ENCODE measurements around the gene PTPMT1.
"Not testable (repeated sequence)": the region's sequence is repeated elsewhere in the genome, so short reads cannot be mapped to it uniquely, and the experiment has no call there.

PTPMT1 gene

DNA sequence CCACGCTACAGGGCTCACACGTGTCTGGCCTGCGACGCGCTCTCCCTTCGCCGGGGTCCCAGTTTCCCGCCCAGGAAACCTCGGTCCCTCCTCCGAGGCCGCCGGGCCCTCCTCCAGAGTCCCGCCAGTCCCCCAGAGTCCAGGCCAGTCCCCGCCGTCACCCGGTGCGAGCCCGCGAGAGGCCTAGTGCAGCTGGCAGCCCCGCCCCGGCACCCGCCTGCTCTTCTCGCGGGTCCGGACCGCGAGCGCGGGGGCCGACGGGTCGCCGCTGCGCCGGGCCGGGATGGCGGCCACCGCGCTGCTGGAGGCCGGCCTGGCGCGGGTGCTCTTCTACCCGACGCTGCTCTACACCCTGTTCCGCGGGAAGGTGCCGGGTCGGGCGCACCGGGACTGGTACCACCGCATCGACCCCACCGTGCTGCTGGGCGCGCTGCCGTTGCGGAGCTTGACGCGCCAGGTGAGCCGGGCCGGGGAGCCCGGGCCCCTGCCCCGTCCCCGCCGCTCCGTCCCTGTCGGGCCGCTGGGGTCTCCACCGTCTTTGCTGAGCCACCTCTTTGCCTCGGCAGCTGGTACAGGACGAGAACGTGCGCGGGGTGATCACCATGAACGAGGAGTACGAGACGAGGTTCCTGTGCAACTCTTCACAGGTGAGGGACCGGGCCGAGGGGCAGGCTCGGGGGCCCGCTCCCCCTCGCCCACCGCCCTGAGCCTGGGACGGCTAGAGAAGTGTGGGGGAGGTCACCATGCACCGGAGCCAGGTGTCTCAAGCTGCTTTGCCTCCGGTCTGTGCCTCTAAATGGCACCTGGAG is at the start of gene PTPMT1:
Gene PTPMT1, plus strand, starts transcription at position 260 of the 809 bp plus-strand sequence. Its CDS starts 24 bp downstream, at position 284.
- FAIRE-seq (no peak), DNase-seq (ENCODE audit: insufficient read length, low spot score) (peak; percentile 72)

DNA sequence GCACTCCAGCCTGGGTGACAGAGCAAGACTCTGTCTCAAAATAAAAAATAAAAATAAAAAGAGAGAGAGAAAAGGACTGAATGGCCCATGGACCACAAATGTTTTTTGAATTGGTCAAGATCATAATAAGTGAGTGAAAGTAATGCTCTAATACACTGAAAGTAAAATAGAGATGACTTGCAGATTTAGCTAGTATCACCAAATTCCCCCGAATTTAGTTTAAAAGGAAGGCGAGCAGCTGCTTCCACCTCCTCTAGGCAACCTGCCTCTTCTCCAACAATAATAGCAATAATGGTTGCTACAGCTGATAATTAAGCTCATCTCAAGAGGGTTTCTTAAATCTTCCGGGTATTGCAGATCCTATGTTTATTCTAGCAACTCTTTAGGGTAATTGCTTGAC is 49.2 kb upstream of the PTPMT1 start:
- no peak for DNase-seq (ENCODE audit: insufficient read length, low spot score)
- no peak for FAIRE-seq

DNA sequence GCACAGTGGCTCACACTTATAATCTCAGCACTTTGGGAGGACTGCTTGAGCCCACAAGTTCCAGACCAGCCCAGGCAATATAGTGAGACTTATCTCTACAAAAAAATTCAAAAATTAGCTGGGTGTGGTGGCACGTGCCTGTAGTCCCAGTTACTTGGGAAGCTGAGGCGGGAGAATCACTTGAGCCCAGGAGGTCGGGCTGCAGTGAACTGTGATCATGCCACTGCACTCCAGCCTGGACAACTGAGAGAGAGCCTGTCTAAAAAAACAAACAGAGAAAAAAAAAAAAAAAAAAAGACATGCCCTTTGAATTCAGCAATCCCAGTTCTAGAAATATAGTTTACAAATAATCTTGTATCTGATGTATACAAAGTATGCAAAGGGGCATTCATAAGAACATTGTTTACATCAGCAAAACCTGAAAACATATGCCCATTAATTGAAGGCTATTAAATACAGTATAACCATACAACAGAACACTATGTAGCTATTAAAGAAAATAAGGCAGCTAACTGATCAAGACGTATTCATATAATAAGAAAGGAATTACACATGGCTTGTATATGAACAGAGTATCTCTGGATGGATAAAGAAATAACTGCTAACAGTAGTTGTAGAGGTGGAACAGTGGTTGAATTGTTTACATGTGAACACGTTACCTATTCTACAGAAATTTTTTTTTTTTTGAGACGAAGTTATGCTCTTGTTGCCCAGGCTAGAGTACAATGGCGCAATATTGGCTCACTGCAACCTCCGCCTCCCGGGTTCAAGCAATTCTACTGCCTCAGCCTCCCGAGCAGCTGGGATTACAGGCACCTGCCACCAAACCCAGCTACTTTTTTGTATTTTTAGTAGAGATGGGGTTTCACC is 48.2 kb upstream of the PTPMT1 start:
- DNase-seq (ENCODE audit: insufficient read length, low spot score) (no peak), FAIRE-seq (no peak)

DNA sequence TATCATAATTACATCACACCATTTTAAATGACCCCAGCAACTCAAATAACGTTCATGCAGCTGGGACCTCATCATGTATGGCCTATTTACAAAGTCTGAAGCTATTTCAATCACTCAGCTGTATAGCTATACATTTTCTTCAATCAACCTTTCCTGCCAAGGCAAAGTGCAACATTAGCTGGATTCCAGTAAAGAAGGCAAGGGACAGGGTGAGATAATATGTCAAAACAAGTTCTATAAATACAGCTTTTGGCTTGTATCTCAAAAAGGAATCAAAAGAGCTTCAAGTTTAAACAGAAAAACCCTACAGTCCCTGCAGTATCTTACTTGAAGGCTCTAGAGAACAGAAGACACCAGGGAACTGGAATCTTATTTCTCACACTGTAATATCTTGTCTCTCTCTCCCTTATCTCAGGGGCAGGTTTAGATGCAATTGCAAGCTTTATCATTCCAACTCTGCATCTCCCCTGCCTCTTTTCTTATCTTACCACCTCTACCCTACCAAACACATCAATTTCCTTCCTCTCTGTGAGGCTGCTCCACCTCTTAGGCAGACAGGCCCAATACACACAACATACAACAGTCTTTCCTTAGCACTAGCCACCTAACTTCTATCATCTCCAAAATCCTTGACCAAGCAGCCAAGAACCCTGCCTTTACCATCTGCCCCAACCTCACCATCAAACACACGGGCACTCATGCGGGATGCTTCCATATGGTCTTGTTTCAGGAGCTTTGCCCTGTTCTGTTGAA is 47.0 kb upstream of the PTPMT1 start:
- DNase-seq (ENCODE audit: insufficient read length, low spot score) (no peak), FAIRE-seq (no peak)

DNA sequence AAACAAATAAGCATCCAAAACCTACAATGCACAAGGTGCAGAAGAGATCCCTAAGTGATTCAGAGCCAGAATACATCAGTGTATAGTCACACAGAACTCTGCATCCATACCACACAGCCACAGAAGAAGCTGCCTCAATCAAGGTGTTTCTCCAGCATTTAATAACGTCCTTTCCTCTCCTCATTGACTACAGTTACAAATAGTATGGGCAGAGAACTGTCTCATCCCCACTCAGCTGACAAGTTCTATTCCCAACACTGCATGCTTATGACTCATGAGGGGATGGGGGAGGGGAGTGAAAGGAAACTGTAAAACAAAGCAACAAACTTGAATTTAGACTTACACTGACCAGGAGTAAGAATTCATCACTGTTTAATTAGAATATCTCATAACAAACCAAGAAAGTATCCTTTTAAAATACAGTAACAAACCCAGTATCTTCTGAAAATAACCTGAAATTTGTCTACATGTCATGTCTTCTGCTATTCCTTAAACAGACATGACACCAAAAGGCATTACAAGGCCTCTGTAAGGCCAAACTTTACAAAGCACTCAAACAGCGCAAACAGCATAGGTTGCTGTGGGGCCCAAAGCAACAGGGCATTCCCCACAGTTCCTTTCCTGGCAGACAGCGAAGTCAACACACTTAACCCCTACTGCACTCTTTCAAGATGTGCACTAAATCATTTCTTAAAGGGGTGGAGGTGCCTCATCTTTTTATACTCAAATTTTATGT is 41.7 kb upstream of the PTPMT1 start:
- FAIRE-seq (no peak), DNase-seq (ENCODE audit: insufficient read length, low spot score) (peak; percentile 71)

DNA sequence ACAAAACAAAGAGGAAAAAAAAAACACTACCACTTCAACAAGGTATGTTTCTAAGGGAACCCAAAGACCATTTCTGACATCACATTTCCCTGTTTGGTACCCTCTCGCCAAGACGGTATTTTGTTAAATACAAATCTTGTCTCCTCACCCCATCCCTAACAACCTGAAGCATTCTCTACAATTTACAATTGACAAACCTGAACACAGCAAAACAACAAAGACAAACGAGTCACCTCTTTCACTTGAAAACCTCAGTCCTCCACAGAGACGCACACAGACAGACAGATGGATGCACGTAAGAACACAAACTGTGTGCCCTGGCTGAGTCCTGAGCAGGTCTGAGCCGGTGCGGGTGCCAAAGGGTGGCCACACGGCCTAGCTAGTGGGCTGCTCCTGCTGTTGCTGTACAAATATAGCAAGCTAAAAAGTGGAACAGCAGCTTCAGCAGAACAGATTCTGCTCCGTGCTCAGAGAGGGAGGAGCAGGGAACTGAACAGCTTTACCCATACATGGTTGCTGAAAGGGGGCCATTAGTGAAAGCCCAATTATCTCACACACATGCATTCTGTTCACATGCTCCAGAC is 41.0 kb upstream of the PTPMT1 start:
- DNase-seq (ENCODE audit: insufficient read length, low spot score), result no peak
- no peak for FAIRE-seq

DNA sequence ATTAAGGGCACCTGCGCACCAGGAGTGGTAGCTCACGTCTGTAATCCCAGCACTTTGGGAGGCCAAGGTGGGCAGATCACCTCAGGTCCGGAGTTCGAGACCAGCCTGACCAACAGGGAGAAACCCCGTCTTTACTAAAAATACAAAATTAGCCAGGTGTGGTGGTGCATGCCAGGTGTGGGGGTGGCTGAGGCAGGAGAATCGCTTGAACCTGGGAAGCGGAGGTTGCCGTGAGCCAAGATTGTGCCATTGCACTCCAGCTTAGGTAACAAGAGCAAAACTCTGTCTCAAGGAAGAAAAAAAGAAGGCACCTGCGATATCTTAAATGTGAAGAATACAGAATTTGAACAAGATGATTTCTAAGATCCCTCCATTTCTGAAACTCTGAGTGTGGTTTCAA is 39.4 kb upstream of the PTPMT1 start:
- FAIRE-seq; DNase-seq (ENCODE audit: insufficient read length, low spot score): not testable (repeated sequence)

GRCh38 chr11:47527186-47527585 is 38.2 kb upstream of the PTPMT1 start:
- DNase-seq (ENCODE audit: insufficient read length, low spot score), result no peak
- no peak for FAIRE-seq

GRCh38 chr11:47529951-47530350 is 35.4 kb upstream of the PTPMT1 start:
- FAIRE-seq, result no peak
- no peak for DNase-seq (ENCODE audit: insufficient read length, low spot score)

DNA sequence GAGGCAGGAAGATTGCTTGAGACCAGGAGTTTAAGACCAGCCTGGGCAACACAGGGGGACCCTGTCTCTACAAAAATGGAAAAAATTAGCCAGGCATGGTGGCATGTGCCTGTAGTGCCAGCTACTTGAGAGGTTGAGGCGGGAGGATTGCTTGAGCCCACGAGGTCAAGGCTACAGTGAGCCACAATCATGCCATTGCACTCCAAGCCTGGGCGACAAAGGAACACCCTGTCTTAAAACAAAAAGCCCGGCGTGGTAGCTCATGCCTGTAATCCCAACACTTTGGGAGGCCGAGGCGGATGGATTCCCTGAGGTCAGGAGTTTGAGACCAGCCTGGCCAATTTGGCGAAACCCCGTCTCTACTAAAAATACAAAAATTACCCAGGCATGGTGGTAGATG is 34.7 kb upstream of the PTPMT1 start:
- not testable (repeated sequence) for DNase-seq (ENCODE audit: insufficient read length, low spot score); FAIRE-seq

GRCh38 chr11:47531666-47532065 is 33.7 kb upstream of the PTPMT1 start:
- FAIRE-seq (no peak), DNase-seq (ENCODE audit: insufficient read length, low spot score) (no peak)

DNA sequence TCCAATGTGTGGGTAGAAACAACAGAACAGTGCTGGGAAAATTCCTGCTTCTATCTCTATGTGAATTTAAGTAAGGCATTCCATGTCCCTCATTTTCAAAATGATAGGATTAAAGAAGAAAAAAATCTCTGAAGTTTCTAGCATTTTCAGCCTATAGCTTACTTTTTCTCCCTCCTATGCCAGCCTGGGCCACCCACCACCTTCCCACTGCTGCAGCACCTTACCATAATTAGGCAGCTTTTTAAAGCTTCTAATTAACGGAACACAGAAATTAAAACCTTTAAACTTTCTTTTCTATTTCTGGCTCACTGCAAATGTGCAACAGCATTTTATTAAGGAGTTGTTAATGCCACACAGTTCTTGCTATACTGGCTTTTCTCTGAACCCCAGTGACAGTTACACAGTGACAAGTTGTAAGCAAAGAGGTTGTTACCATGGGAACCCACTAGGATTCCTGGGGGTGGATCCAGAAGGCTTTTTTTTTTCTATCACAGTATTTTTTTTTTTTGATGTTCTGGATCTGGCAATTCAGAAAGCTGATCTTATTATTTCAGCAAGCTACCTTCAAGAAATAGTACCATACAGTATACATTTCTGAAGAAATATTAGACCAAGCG is 32.7 kb upstream of the PTPMT1 start:
- FAIRE-seq (no peak), DNase-seq (ENCODE audit: insufficient read length, low spot score) (no peak)

GRCh38 chr11:47533690-47534151 is 31.7 kb upstream of the PTPMT1 start:
- DNase-seq (ENCODE audit: insufficient read length, low spot score) (no peak), FAIRE-seq (no peak)

DNA sequence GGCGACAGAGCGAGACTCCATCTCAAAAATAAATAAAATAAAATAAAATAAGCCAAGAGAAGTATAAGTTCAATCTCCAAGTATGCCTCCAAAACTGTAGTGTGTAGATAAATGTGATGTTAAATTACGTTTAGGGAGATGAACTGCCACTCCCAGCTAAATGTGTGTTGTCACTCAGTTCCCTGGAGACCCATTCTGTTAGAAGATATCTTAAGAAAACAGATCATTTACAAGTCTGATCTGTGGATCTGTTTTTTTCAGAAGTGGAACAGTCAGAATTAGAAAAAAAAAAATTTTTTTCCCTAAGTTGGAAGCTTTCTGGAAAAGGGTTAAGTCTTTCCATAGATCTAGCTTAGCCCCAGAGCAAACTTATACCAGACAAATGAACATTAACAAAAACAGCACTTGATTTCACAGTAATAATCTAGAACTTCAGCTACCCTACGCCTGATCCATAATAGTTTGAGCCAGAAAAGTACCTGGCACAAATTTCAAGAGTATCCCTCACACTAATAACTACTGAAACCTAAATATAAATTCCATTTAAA is 30.6 kb upstream of the PTPMT1 start:
- no peak for FAIRE-seq
- no peak for DNase-seq (ENCODE audit: insufficient read length, low spot score)

- FAIRE-seq (no peak), DNase-seq (ENCODE audit: insufficient read length, low spot score) (no peak)
These were observed 28.5 kb upstream of the PTPMT1 start for GRCh38 chr11:47536915-47537314.

DNA sequence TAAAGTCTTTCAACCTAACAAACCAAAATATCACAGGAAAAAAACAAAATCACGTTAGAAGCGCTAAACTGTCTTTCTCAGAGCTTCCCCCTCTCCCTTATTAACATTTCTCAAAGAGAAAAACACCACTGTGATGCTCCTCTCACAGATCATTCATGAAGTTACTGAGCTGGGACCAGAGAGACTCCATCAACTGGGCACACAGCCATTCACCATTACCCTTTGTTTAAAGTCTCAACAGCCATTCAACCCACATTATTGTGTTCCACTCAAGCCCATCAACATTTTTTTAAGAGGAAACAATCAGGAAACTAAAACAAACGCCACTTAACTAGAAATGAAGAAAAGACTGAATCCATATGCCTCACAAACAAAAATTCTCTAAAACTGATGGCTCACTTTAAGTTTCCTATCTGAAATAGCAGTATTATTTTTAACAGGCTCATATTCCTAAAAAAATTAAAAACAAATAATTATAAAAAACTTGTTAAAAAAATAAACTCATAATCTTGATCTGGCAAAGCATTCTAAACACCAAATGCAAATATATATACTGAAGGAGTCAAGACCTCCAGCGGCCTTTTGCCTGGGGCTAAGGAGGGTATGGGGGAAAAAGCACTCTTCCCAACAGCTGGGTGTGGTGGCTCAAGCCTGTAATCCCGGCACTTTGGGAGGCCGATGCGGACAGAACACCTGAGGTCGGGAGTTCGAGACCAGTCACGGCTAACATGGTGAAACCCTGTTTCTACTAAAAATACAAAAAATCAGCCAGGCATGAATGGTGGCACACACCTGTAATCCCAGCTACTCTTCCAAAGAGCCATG is 26.4 kb upstream of the PTPMT1 start:
- DNase-seq (ENCODE audit: insufficient read length, low spot score) (no peak), FAIRE-seq (no peak)

- DNase-seq (ENCODE audit: insufficient read length, low spot score) (no peak), FAIRE-seq (no peak)
These were observed 25.7 kb upstream of the PTPMT1 start for GRCh38 chr11:47539681-47540039.

DNA sequence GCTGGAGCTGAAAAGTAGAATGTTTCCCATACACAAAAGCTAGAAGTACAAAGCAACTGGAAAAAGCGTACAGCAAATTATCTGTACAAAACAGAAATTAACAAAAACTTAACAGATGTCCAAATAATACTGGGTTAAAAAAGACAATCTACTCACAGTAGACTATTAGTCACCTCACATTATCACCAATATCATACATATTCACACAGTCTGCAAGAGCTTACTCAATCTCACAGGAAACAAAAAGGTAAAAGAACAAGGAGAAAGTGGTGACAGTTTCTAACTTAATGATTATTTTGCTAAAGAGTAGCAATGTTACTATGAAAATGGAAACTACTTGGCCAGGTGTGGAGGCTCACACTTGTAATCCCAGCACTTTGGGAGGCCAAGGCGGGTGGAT is 24.3 kb upstream of the PTPMT1 start:
- DNase-seq (ENCODE audit: insufficient read length, low spot score) (no peak), FAIRE-seq (no peak)
